Right ventricle myocardium inferior (tissue), 1 donor: ENCODE data around the gene SNIP1. TPM values are rescaled to one million over a fixed set of nuclear protein-coding genes. Genes with fewer than 3 reads are reported as not detected.
"Not testable (repeated sequence)": the region's sequence is repeated elsewhere in the genome, so short reads cannot be mapped to it uniquely, and the experiment has no call there.

Experiments used
- ATAC-seq: fragments of 200-7000 bp; cut with Tn5 transposase; one replicate; pipeline ENCODE4 v1.9.1; 2020; ENCODE audit warnings: mild to moderate bottlenecking, moderate library complexity
- DNase-seq: peaks from one replicate; pipeline ENCODE4 v3.0.0; 2021; ENCODE audit errors: missing footprints
- intact Hi-C: fragments of 100-400 bp; cut with DNase I; formaldehyde crosslinking; loops from one replicate; pipeline ENCODE4 v1.11.0; 2022
- total RNA-seq: library from RNA; stranded (reverse); fragmentation: NEBNext Ultra II Directional; extraction: Animal tissue kit (Norgen Biotek cat#: 25700); gene quantifications from one replicate; pipeline ENCODE4 v1.2.1, GENCODE V29; 2021
- donor health status: DM: no; HTN: yes; CAD: no; lungs with severe emphysema.

SNIP1 gene
- total RNA-seq, 1 donor from 2014 or later, result 11.8 TPM

- intact Hi-C loops, result no loop called here
- ATAC-seq (no peak), DNase-seq (no peak)
Measured at GRCh38 chr1:37561133-37562132, 7.3 kb upstream of the SNIP1 start.

- DNase-seq (no peak), ATAC-seq (no peak)
- intact Hi-C loops, result no loop called here
Measured at GRCh38 chr1:37560401-37561132, 6.5 kb upstream of the SNIP1 start.

GRCh38 chr1:37559957-37560379 is 5.9 kb upstream of the SNIP1 start:
- intact Hi-C loops, result loop anchor here (10.0 kb wide), 1 partner anchor 85 kb away; the partner anchor contains the start of gene ZC3H12A
- DNase-seq, ATAC-seq: not testable (repeated sequence)

- DNase-seq (no peak), ATAC-seq (no peak)
- intact Hi-C loops, result loop anchor here (10.0 kb wide), 1 partner anchor 84 kb away; the partner anchor contains the start of gene ZC3H12A
Measured at GRCh38 chr1:37559080-37559479, 5.0 kb upstream of the SNIP1 start.

GRCh38 chr1:37558411-37558810 is 4.3 kb upstream of the SNIP1 start:
- intact Hi-C loops, result loop anchor here (10.0 kb wide), 1 partner anchor 84 kb away; the partner anchor contains the start of gene ZC3H12A
- no peak for ATAC-seq
- no peak for DNase-seq

- intact Hi-C loops, result loop anchor here (10.0 kb wide), 1 partner anchor 83 kb away; the partner anchor contains the start of gene ZC3H12A
- ATAC-seq (no peak), DNase-seq (no peak)
Measured at GRCh38 chr1:37557402-37557801, 3.3 kb upstream of the SNIP1 start.

GRCh38 chr1:37556712-37557196 is 2.7 kb upstream of the SNIP1 start, which contains the start of gene DNALI1:
Gene DNALI1, plus strand, starts transcription at chr1:37556940. Its CDS starts 55 bp downstream, at chr1:37556995.
- intact Hi-C loops, result loop anchor here (10.0 kb wide), 1 partner anchor 82 kb away; the partner anchor contains the start of gene ZC3H12A
- peak; percentile 91 for ATAC-seq
- DNase-seq, result peak; percentile 85

- DNase-seq (no peak), ATAC-seq (no peak)
- intact Hi-C loops, result loop anchor here (5.0 to 10.0 kb wide), 3 partner anchors 41 to 79 kb away; partner anchors contain the start of genes GNL2, MEAF6 and ZC3H12A
Measured at GRCh38 chr1:37553598-37553926, 531 bp downstream of the SNIP1 start.

- intact Hi-C loops, result no loop called here
- DNase-seq (no peak), ATAC-seq (no peak)
Measured at GRCh38 chr1:37549341-37549740, 4.8 kb downstream of the SNIP1 start.

- intact Hi-C loops, result no loop called here
- DNase-seq (no peak), ATAC-seq (no peak)
Measured at GRCh38 chr1:37545019-37545418, 9.1 kb downstream of the SNIP1 start.

GRCh38 chr1:37544530-37544929 is 9.6 kb downstream of the SNIP1 start:
- no peak for ATAC-seq
- intact Hi-C loops, result no loop called here

GRCh38 chr1:37540036-37540785 is 13.9 kb downstream of the SNIP1 start:
- ATAC-seq (no peak), DNase-seq (no peak)
- intact Hi-C loops, result no loop called here

More at GRCh38 chr1:37544530-37544929, 9.6 kb downstream of the SNIP1 start:
- no peak for DNase-seq

GRCh38 chr1:37539154-37539553 is 14.9 kb downstream of the SNIP1 start:
- intact Hi-C loops, DNase-seq, ATAC-seq: not testable (repeated sequence)

- DNase-seq (no peak), ATAC-seq (no peak)
- intact Hi-C loops, result no loop called here
Measured at GRCh38 chr1:37537378-37537777, 16.7 kb downstream of the SNIP1 start.

- DNase-seq, result no peak
- ATAC-seq, result no peak
Measured at GRCh38 chr1:37533317-37534093, 20.6 kb downstream of the SNIP1 start.

GRCh38 chr1:37532418-37533156 is 21.5 kb downstream of the SNIP1 start:
- intact Hi-C loops, ATAC-seq: not testable (repeated sequence)

More at GRCh38 chr1:37533317-37534093, 20.6 kb downstream of the SNIP1 start:
- intact Hi-C loops, result no loop called here

GRCh38 chr1:37529888-37530287 is 24.2 kb downstream of the SNIP1 start:
- intact Hi-C loops, ATAC-seq, DNase-seq: not testable (repeated sequence)

More at GRCh38 chr1:37532418-37533156, 21.5 kb downstream of the SNIP1 start:
- not testable (repeated sequence) for DNase-seq
